WI38 (cell line): ENCODE measurements around the gene PLEKHA6.
A peak's percentile ranks its signal among the peaks of the same experiment; 100 is the strongest.

Experiments used
- H3K4me3 ChIP-seq: 2 replicates; pipeline ENCODE4 v1.5.1; 2011; ENCODE audit warnings: low read depth, mild to moderate bottlenecking, control low read depth, low read length
- TF ChIP-seq, protein P1 (sequence below): IDR thresholded peaks from 2 replicates; pipeline ENCODE4 v1.5.1; 2012; ENCODE audit warnings: low read depth, mild to moderate bottlenecking, control low read depth, low read length

Gene PLEKHA6

DNA sequence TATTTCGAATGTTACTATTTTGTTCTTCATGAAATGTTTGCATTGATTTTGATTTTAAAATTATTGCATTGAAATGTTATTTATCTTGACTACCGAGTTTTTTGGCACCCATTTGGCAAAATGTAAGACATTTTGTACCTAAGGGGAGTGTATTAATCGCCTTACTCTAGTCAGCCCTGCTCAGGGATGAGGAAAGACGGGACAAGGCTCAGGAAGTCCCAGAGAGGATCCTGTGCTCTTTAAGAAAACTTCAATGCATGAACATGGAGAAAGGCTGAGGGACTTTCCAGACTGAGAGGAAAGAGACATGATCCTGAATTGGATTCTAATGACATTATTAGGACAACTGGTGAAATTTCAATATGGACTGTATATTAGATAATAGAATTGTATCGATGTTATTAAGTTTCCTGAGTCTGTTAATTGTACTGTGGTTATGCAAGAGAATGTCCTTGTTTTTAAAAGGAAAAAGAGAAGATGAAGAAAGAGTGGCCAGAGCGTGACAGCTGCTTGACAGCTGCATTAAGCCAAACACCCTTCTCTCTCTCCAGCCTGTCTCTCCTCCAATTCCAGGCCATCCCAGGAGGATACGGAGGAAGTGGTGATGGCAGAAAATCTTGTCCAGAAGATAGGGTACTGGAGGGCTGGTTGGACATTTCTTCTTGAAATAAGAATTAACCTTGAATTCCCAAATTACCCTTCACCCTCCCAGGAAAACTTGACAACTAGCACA lies 66.0 kb downstream of the PLEKHA6 start:
- TF ChIP-seq, protein P1, sequence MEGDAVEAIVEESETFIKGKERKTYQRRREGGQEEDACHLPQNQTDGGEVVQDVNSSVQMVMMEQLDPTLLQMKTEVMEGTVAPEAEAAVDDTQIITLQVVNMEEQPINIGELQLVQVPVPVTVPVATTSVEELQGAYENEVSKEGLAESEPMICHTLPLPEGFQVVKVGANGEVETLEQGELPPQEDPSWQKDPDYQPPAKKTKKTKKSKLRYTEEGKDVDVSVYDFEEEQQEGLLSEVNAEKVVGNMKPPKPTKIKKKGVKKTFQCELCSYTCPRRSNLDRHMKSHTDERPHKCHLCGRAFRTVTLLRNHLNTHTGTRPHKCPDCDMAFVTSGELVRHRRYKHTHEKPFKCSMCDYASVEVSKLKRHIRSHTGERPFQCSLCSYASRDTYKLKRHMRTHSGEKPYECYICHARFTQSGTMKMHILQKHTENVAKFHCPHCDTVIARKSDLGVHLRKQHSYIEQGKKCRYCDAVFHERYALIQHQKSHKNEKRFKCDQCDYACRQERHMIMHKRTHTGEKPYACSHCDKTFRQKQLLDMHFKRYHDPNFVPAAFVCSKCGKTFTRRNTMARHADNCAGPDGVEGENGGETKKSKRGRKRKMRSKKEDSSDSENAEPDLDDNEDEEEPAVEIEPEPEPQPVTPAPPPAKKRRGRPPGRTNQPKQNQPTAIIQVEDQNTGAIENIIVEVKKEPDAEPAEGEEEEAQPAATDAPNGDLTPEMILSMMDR = no peak
- peak overlapping the region; percentile 25; the same call in 1 of the 2 replicates for H3K4me3 ChIP-seq

DNA sequence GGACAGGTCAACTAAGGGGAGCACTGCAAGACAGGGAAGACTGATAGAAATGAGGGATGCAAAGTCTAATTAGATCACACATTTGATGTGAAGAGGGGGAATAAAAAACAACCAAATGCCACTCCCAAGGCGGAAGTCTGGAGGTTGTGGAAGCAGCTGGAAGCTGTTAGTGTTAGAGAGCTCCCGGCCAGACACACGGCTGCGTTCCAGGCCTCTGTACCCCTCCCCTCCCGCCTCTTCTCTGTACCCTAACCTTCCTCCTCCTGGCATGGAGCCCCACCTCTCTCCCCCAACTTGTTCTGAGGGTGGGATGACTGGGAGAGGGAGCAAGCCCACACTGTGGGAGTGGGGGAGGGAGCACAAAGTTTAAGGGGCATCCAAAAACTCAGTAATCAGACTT lies 67.0 kb downstream of the PLEKHA6 start:
- TF ChIP-seq, protein P1 = no peak
- no peak overlapping the region for H3K4me3 ChIP-seq

DNA sequence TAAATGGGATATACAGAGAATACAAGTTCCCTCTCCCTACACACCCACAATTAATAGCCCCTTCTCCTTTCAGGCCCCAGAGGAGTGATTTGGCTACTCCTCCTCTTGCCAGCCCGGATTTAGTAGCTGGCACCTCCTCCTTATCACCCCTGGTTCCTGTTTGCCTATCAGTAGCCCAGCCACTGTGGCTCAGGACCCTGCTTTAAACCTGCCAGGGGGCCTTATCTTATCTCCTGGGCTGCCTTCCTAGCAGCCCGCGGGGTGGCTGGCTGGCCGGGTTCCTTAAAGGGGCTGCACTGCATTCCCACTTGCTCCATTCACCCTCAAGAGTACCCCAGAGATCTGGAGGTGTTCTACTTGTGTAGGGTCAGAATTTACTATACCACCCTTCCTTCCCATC lies 70.4 kb downstream of the PLEKHA6 start:
- H3K4me3 ChIP-seq = no peak overlapping the region
- TF ChIP-seq, protein P1 = no peak

GRCh38 chr1:204288021-204288588 lies 71.6 kb downstream of the PLEKHA6 start:
- H3K4me3 ChIP-seq = no peak overlapping the region
- TF ChIP-seq, protein P1 = no peak

GRCh38 chr1:204287466-204287891 lies 72.2 kb downstream of the PLEKHA6 start:
- TF ChIP-seq, protein P1 = no peak
- no peak overlapping the region for H3K4me3 ChIP-seq

GRCh38 chr1:204286831-204287421 lies 72.8 kb downstream of the PLEKHA6 start:
- TF ChIP-seq, protein P1 = no peak
- no peak overlapping the region for H3K4me3 ChIP-seq

- H3K4me3 ChIP-seq = no peak overlapping the region
- TF ChIP-seq, protein P1 = no peak
These were observed 73.4 kb downstream of the PLEKHA6 start for GRCh38 chr1:204286315-204286714.
